NK-92 (cell line): ENCODE measurements around the gene KLHL1.

Source experiments
- DNase-seq: peaks from one replicate; lab custom pipeline; 2025; ENCODE audit not compliant: unreplicated experiment; lab: John Stamatoyannopoulos, UW

The KLHL1 gene

GRCh38 chr13:69882451-69882850 is 225.8 kb downstream of the KLHL1 start:
- DNase-seq = no peak

- no peak for DNase-seq
Measured at GRCh38 chr13:69879936-69880335, 228.3 kb downstream of the KLHL1 start.

GRCh38 chr13:69872321-69873047 is 235.8 kb downstream of the KLHL1 start:
- no peak for DNase-seq

GRCh38 chr13:69866555-69866954 is 241.7 kb downstream of the KLHL1 start:
- no peak for DNase-seq

GRCh38 chr13:69857183-69857821 is 250.9 kb downstream of the KLHL1 start:
- DNase-seq = no peak

- DNase-seq = no peak
Measured at GRCh38 chr13:69856331-69856730, 251.9 kb downstream of the KLHL1 start.

- DNase-seq = no peak
Measured at GRCh38 chr13:69828527-69828926, 279.7 kb downstream of the KLHL1 start.

GRCh38 chr13:69820180-69820579 is 288.1 kb downstream of the KLHL1 start:
- DNase-seq = no peak

GRCh38 chr13:69817333-69817869 is 290.9 kb downstream of the KLHL1 start:
- DNase-seq = no peak

- no peak for DNase-seq
Measured at GRCh38 chr13:69809152-69809551, 299.1 kb downstream of the KLHL1 start.

GRCh38 chr13:69796256-69796655 is 312.0 kb downstream of the KLHL1 start:
- DNase-seq = no peak

GRCh38 chr13:69793783-69794453 is 314.3 kb downstream of the KLHL1 start:
- DNase-seq = no peak

- no peak for DNase-seq
Measured at GRCh38 chr13:69776937-69777336, 331.3 kb downstream of the KLHL1 start.

- no peak for DNase-seq
Measured at GRCh38 chr13:69769608-69770007, 338.6 kb downstream of the KLHL1 start.

GRCh38 chr13:69761581-69761980 is 346.7 kb downstream of the KLHL1 start:
- DNase-seq = no peak

- DNase-seq = no peak
Measured at GRCh38 chr13:69755101-69755500, 353.2 kb downstream of the KLHL1 start.

GRCh38 chr13:69751259-69751658 is 357.0 kb downstream of the KLHL1 start:
- no peak for DNase-seq

- no peak for DNase-seq
Measured at GRCh38 chr13:69737129-69737935, 370.9 kb downstream of the KLHL1 start.

GRCh38 chr13:69721631-69722030 is 386.6 kb downstream of the KLHL1 start:
- no peak for DNase-seq

- no peak for DNase-seq
Measured at GRCh38 chr13:69720278-69720983, 387.8 kb downstream of the KLHL1 start.
